ENCODE results near the gene P4HB. TPM values are rescaled to one million over a fixed set of nuclear protein-coding genes. Genes with fewer than 3 reads are reported as not detected.

P4HB gene
- total RNA-seq, 1 donor from 2014 or later = 462 TPM

- intact Hi-C loops (cut with DNase I) = no loop called here
- no peak overlapping the region for H3K27ac ChIP-seq
- DNase-seq (no peak), ATAC-seq (no peak)
- H3K4me3 ChIP-seq = no peak overlapping the region
- H3K36me3 ChIP-seq = peaks cover 96% of the 10 kb centered on the region
- H3K27me3 ChIP-seq = no peaks in the 10 kb centered on the region
- TF ChIP-seq, protein P1, sequence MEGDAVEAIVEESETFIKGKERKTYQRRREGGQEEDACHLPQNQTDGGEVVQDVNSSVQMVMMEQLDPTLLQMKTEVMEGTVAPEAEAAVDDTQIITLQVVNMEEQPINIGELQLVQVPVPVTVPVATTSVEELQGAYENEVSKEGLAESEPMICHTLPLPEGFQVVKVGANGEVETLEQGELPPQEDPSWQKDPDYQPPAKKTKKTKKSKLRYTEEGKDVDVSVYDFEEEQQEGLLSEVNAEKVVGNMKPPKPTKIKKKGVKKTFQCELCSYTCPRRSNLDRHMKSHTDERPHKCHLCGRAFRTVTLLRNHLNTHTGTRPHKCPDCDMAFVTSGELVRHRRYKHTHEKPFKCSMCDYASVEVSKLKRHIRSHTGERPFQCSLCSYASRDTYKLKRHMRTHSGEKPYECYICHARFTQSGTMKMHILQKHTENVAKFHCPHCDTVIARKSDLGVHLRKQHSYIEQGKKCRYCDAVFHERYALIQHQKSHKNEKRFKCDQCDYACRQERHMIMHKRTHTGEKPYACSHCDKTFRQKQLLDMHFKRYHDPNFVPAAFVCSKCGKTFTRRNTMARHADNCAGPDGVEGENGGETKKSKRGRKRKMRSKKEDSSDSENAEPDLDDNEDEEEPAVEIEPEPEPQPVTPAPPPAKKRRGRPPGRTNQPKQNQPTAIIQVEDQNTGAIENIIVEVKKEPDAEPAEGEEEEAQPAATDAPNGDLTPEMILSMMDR (IDR thresholded peaks at IDR 0.05) = no peak
- H3K4me1 ChIP-seq = no peaks in the 10 kb centered on the region
- no peaks in the 10 kb centered on the region for H3K9me3 ChIP-seq
These were observed 13.3 kb downstream of the P4HB start for GRCh38 chr17:81846743-81847689.

- H3K9me3 ChIP-seq = no peaks in the 10 kb centered on the region
- intact Hi-C loops (cut with DNase I) = no loop called here
- no peak for ATAC-seq
- no peak overlapping the region for H3K27ac ChIP-seq
- no peaks in the 10 kb centered on the region for H3K27me3 ChIP-seq
- no peak for DNase-seq
- H3K4me3 ChIP-seq = no peak overlapping the region
- TF ChIP-seq, protein P1 (IDR thresholded peaks at IDR 0.05) = no peak
- peaks cover 87% of the 10 kb centered on the region for H3K36me3 ChIP-seq
- no peaks in the 10 kb centered on the region for H3K4me1 ChIP-seq
These were observed 14.2 kb downstream of the P4HB start for GRCh38 chr17:81845881-81846742.

DNA sequence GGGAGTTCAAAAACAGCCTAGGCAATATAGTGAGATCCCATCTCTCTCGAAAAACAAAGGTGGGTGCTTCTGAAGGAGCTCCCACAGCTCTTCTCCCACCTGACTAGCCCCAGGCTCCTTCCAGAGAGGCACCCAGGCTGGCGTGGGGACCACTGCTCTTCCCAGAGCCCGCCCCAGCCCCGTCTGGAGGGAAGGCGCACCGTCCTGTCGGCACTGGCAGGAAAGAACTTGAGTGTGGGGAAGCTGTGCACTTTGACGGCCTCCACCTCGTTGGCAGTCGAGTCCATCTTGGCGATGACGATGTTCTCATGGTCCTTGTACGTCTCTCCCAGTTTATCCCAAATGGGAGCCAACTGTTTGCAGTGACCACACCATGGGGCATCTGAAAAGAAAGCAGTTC is 15.0 kb downstream of the P4HB start:
- H3K9me3 ChIP-seq = no peaks in the 10 kb centered on the region
- DNase-seq = no peak
- H3K4me1 ChIP-seq = no peaks in the 10 kb centered on the region
- TF ChIP-seq, protein P1 (IDR thresholded peaks at IDR 0.05) = no peak
- peaks cover 81% of the 10 kb centered on the region for H3K36me3 ChIP-seq
- H3K27me3 ChIP-seq = no peaks in the 10 kb centered on the region
- H3K4me3 ChIP-seq = no peak overlapping the region
- no peak for ATAC-seq
- intact Hi-C loops (cut with DNase I) = no loop called here
- H3K27ac ChIP-seq = no peak overlapping the region

DNA sequence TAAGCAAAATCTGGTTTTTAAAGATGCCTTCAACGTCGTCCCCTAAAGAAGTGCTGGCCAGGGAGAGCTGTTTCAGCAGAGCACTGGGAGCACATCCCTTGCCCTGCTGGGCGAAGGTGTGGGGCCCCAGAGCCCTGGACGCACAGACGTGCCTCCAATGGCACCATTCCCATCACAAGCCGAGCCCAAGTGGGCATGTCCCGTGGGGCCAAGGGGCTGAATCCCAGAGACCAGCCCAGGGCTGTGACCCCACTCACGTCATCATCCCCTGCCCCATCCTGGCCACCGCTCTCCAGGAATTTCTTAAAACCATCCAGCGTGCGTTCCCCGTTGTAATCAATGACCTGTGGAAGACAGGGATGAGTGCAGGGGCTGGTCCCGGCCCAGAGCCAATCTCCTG is 15.4 kb downstream of the P4HB start:
- no peak overlapping the region for H3K27ac ChIP-seq
- H3K4me1 ChIP-seq = no peaks in the 10 kb centered on the region
- ATAC-seq (no peak), DNase-seq (no peak)
- no peaks in the 10 kb centered on the region for H3K27me3 ChIP-seq
- peaks cover 76% of the 10 kb centered on the region for H3K36me3 ChIP-seq
- intact Hi-C loops (cut with DNase I) = no loop called here
- H3K9me3 ChIP-seq = no peaks in the 10 kb centered on the region
- H3K4me3 ChIP-seq = no peak overlapping the region
- TF ChIP-seq, protein P1 (IDR thresholded peaks at IDR 0.05) = no peak

DNA sequence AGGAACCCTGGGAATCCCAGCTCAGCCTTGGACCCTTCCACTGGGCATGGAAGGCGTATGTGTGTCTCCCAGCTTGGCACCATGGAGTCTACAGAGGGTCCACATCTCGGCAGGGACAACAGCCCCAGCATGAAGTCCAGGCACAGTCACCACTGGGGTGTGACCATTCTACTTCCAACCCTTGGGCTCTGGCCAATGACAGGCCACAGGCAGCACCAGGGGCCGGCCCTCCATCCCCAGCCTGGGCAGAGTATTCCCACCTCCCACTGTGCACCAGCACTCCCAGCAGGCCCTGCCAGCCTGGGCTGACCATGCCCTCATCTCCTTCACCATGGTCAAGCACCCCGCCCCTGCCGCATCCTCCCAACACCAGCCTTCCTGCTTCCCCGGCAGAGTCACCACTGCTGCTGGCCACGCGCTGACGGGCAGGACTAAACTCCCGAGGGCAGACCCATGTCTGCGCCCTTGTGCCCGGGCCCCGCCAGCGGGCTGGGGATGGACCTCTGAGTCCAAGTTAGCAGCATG is 15.9 kb downstream of the P4HB start:
- Histone ChIP-seq H3K27me3 (no peaks in the 10 kb centered on the region), H3K4me1 (no peaks in the 10 kb centered on the region), H3K36me3 (peaks cover 71% of the 10 kb centered on the region), H3K4me3 (no peak overlapping the region), H3K9me3 (no peaks in the 10 kb centered on the region), H3K27ac (no peak overlapping the region)
- TF ChIP-seq, protein P1 (IDR thresholded peaks at IDR 0.05) = no peak
- intact Hi-C loops (cut with DNase I) = no loop called here
- DNase-seq = no peak
- ATAC-seq = no peak
